HEK293T (cell line): ENCODE results near the gene CYB5R3.

Experiments used
- CTCF ChIA-PET: fragments of 350-600 bp; formaldehyde crosslinking; extraction: SDS; loops from one replicate; lab custom pipeline; 2021; ENCODE audit warnings: antibody characterized with exemption, inconsistent platforms; lab: Yijun Ruan, JAX
- POLR2A ChIA-PET: fragments of 350-600 bp; formaldehyde crosslinking; extraction: SDS; loops from one replicate; lab custom pipeline; 2020; ENCODE audit warnings: antibody characterized with exemption, inconsistent platforms; lab: Yijun Ruan, JAX
- DNase-seq: peaks from one replicate; pipeline ENCODE4 v3.0.0; 2012; ENCODE audit warnings: mixed read lengths; ENCODE audit errors: extremely low spot score
- ARNT ChIP-seq: fragments of 450-650 bp; IDR thresholded peaks from 2 replicates; pipeline ENCODE4 v1.6.1; 2017; ENCODE audit warnings: mild to moderate bottlenecking
- BHLHE40 ChIP-seq: fragments of 450-650 bp; IDR thresholded peaks from 2 replicates; pipeline ENCODE4 v1.6.1; 2016; ENCODE audit warnings: mild to moderate bottlenecking, moderate library complexity, borderline replicate concordance
- CTBP1 ChIP-seq: fragments of 450-650 bp; IDR thresholded peaks from 2 replicates; pipeline ENCODE4 v1.6.1; 2016; ENCODE audit warnings: borderline replicate concordance
- ELF4 ChIP-seq: fragments of 450-650 bp; IDR thresholded peaks from 2 replicates; pipeline ENCODE4 v1.6.1; 2017; ENCODE audit warnings: antibody characterized with exemption
- FOXA1 ChIP-seq: fragments of 450-650 bp; IDR thresholded peaks from 2 replicates; pipeline ENCODE4 v1.6.1; 2016; ENCODE audit warnings: mild to moderate bottlenecking
- FOXK2 ChIP-seq: fragments of 450-650 bp; IDR thresholded peaks from 2 replicates; pipeline ENCODE4 v1.6.1; 2016; ENCODE audit warnings: mild to moderate bottlenecking
- FOXM1 ChIP-seq: fragments of 450-650 bp; IDR thresholded peaks from 2 replicates; pipeline ENCODE4 v1.6.1; 2017; ENCODE audit warnings: mild to moderate bottlenecking, borderline replicate concordance
- HDGF ChIP-seq: fragments of 450-650 bp; IDR thresholded peaks from 2 replicates; pipeline ENCODE4 v1.6.1; 2017; ENCODE audit warnings: antibody characterized with exemption, borderline replicate concordance
- L3MBTL2 ChIP-seq: fragments of 450-650 bp; conservative IDR thresholded peaks from 2 replicates; pipeline ENCODE4 v1.6.1; 2016; ENCODE audit warnings: mild to moderate bottlenecking
- LEF1 ChIP-seq: fragments of 450-650 bp; IDR thresholded peaks from 2 replicates; pipeline ENCODE4 v1.6.1; 2017; ENCODE audit warnings: mild to moderate bottlenecking, borderline replicate concordance
- NFRKB ChIP-seq: fragments of 450-650 bp; IDR thresholded peaks from 2 replicates; pipeline ENCODE4 v1.6.1; 2016; ENCODE audit warnings: mild to moderate bottlenecking, moderate library complexity
- PKNOX1 ChIP-seq: fragments of 450-650 bp; IDR thresholded peaks from 2 replicates; pipeline ENCODE4 v1.6.1; 2016
- SP1 ChIP-seq: fragments of 450-650 bp; IDR thresholded peaks from 2 replicates; pipeline ENCODE4 v1.6.1; 2017
- SUZ12 ChIP-seq: fragments of 450-650 bp; IDR thresholded peaks from 2 replicates; pipeline ENCODE4 v1.6.1; 2016; ENCODE audit warnings: mild to moderate bottlenecking
- TARDBP ChIP-seq: fragments of 450-650 bp; IDR thresholded peaks from 2 replicates; pipeline ENCODE4 v1.6.1; 2016
- ZNF384 ChIP-seq: fragments of 450-650 bp; IDR thresholded peaks from 2 replicates; pipeline ENCODE4 v1.6.1; 2016

Gene CYB5R3

DNA sequence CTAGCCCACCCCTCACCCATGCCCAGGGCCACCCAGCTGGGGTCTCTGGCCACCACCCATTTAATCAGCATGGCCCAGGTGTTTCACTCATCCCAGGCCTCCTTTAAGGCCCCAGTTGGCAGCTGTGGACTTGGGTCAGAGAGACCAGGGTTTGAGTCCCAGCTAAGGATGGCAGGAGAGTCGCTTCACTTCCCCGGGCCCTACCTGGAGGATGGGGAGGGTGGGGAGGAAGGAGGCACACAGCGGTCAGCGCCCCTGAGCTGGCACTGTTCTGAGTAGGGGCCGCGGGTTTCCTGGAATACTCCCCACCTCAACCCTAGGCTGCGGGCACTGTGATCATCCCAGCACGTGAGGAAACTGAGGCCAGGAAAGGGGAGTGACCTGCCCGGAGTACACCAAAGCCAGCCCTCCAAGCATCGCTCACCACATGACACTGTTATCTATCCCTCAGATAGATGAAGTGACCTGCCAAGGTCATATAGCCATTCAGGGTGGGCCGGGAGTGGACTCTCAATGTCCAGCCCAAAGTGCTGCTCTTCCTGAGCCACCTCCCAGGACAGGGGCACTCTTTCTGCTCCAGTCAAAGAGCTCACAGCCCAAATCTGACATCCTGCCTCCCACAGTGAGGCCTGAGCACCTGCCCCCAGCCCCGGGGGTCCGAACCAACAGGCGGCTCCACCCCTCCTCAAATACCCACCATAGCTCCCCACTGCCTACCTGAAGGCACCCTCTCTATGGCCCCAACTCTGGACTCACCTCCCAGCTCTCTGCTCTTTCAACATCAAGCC lies 5.4 kb downstream of the CYB5R3 start:
- DNase-seq: no peak
- CTCF ChIA-PET: no interaction called here
- no peak for TF ChIP-seq FOXM1
- no peak for TF ChIP-seq SUZ12
- TF ChIP-seq BHLHE40: no peak
- no peak for TF ChIP-seq FOXA1
- no peak for TF ChIP-seq PKNOX1
- TF ChIP-seq CTBP1: no peak
- TF ChIP-seq TARDBP: no peak
- TF ChIP-seq FOXK2: no peak
- no peak for TF ChIP-seq ZNF384
- POLR2A ChIA-PET: interaction anchor here (1.6 kb wide), 1 partner anchor 29 kb away, joined by 9 read pairs; the partner anchor contains the start of gene POLDIP3

GRCh38 chr22:42642806-42643633 lies 6.2 kb downstream of the CYB5R3 start:
- POLR2A ChIA-PET: interaction anchor here (1.0 kb wide), 1 partner anchor 28 kb away, joined by 9 read pairs; the partner anchor contains the start of gene POLDIP3
- CTCF ChIA-PET: interaction anchor here (0.5 to 1.8 kb wide), 2 partner anchors 22 to 96 kb away, joined by 3 to 11 read pairs; no protein-coding TSS in a partner anchor

GRCh38 chr22:42641801-42642413 lies 7.3 kb downstream of the CYB5R3 start:
- TF ChIP-seq LEF1: no peak
- no peak for TF ChIP-seq HDGF
- TF ChIP-seq PKNOX1: no peak
- TF ChIP-seq BHLHE40: no peak
- TF ChIP-seq ELF4: no peak
- TF ChIP-seq SUZ12: no peak
- TF ChIP-seq FOXK2: no peak
- no peak for TF ChIP-seq TARDBP
- no peak for TF ChIP-seq CTBP1
- TF ChIP-seq ARNT: no peak
- TF ChIP-seq FOXA1: no peak
- no peak for TF ChIP-seq ZNF384
- TF ChIP-seq NFRKB: no peak
- no peak for TF ChIP-seq L3MBTL2
- no peak for TF ChIP-seq SP1
- TF ChIP-seq FOXM1: no peak
- ChIA-PET CTCF (interaction anchor here (1.8 kb wide), 1 partner anchor 20 kb away, joined by 11 read pairs; no protein-coding TSS in a partner anchor), POLR2A (interaction anchor here (1.0 kb wide), 1 partner anchor 27 kb away, joined by 9 read pairs; the partner anchor contains the start of gene POLDIP3)
- DNase-seq: no peak

More at GRCh38 chr22:42642806-42643633, 6.2 kb downstream of the CYB5R3 start:
- TF ChIP-seq TARDBP (no peak), SP1 (no peak), ZNF384 (no peak), L3MBTL2 (no peak)
- DNase-seq: no peak

- no peak for TF ChIP-seq TARDBP
- ChIA-PET POLR2A (interaction anchor here (4.8 kb wide), 1 partner anchor 8 kb away, joined by 22 read pairs; the partner anchor contains the start of gene CYB5R3), CTCF (interaction anchor here (1.1 kb wide), 1 partner anchor 18 kb away, joined by 5 read pairs; no protein-coding TSS in a partner anchor)
- no peak for DNase-seq
Observed at GRCh38 chr22:42639541-42640241, 9.5 kb downstream of the CYB5R3 start.

GRCh38 chr22:42637555-42637954 lies 11.6 kb downstream of the CYB5R3 start:
- TF ChIP-seq LEF1: no peak
- no peak for TF ChIP-seq ELF4
- TF ChIP-seq FOXM1: no peak
- TF ChIP-seq L3MBTL2: no peak
- no peak for TF ChIP-seq ZNF384
- TF ChIP-seq FOXA1: no peak
- TF ChIP-seq PKNOX1: no peak
- no peak for DNase-seq
- CTCF ChIA-PET: interaction anchor here (0.6 to 2.2 kb wide), 2 partner anchors 14 to 16 kb away, joined by 3 to 8 read pairs; no protein-coding TSS in a partner anchor
- POLR2A ChIA-PET: interaction anchor here (0.8 to 4.8 kb wide), 3 partner anchors 11 to 22 kb away, joined by 4 to 22 read pairs (median 13); partner anchors contain the start of genes CYB5R3 and POLDIP3
